ENCODE data around the gene PLAGL1. TPM values are rescaled to one million over a fixed set of nuclear protein-coding genes. Genes with fewer than 3 reads are reported as not detected.
"Not testable (repeated sequence)": the region's sequence is repeated elsewhere in the genome, so short reads cannot be mapped to it uniquely, and the experiment has no call there.

The PLAGL1 gene
- total RNA-seq, 1 donor from 2014 or later, result 14.6 TPM

- H3K27me3 Mint-ChIP-seq, result peaks cover 19% of the 10 kb centered on the region
- H3K27ac Mint-ChIP-seq, result no peak overlapping the region
- H3K4me3 Mint-ChIP-seq, result no peak overlapping the region
- intact Hi-C loops (cut with micrococcal nuclease), result no loop called here
- peaks cover 10% of the 10 kb centered on the region for H3K9me3 Mint-ChIP-seq
- H3K4me1 Mint-ChIP-seq, result no peaks in the 10 kb centered on the region
- peaks cover 3% of the 10 kb centered on the region for H3K36me3 Mint-ChIP-seq (ENCODE audit: low read depth)
- DNase-seq, result no peak
Measured at GRCh38 chr6:144029452-144029851, 21.4 kb upstream of the PLAGL1 start.

- intact Hi-C loops (cut with micrococcal nuclease), result no loop called here
- Mint-ChIP-seq H3K4me1 (no peaks in the 10 kb centered on the region), H3K27me3 (peaks cover 19% of the 10 kb centered on the region), H3K9me3 (peaks cover 5% of the 10 kb centered on the region), H3K4me3 (no peak overlapping the region), H3K27ac (no peak overlapping the region), H3K36me3 (ENCODE audit: low read depth) (no peaks in the 10 kb centered on the region)
- DNase-seq, result no peak
Measured at GRCh38 chr6:144027932-144028587, 20.0 kb upstream of the PLAGL1 start.

- no peak for DNase-seq
- peaks cover 21% of the 10 kb centered on the region for H3K27me3 Mint-ChIP-seq
- H3K4me1 Mint-ChIP-seq, result no peaks in the 10 kb centered on the region
- H3K4me3 Mint-ChIP-seq, result no peak overlapping the region
- intact Hi-C loops (cut with micrococcal nuclease), result no loop called here
- no peak overlapping the region for H3K27ac Mint-ChIP-seq
- no peaks in the 10 kb centered on the region for H3K36me3 Mint-ChIP-seq (ENCODE audit: low read depth)
- peaks cover 5% of the 10 kb centered on the region for H3K9me3 Mint-ChIP-seq
Measured at GRCh38 chr6:144023216-144023615, 15.2 kb upstream of the PLAGL1 start.

- no peak for DNase-seq
- Mint-ChIP-seq H3K4me1 (peaks cover 3% of the 10 kb centered on the region), H3K4me3 (no peak overlapping the region), H3K27me3 (peaks cover 21% of the 10 kb centered on the region), H3K27ac (no peak overlapping the region), H3K9me3 (peaks cover 5% of the 10 kb centered on the region), H3K36me3 (ENCODE audit: low read depth) (no peaks in the 10 kb centered on the region)
- intact Hi-C loops (cut with micrococcal nuclease), result loop anchor here (10.0 kb wide), 1 partner anchor 1325 kb away; no protein-coding TSS in a partner anchor
Measured at GRCh38 chr6:144019929-144020328, 11.9 kb upstream of the PLAGL1 start.

- Mint-ChIP-seq H3K27me3 (peaks cover 15% of the 10 kb centered on the region), H3K4me3 (no peak overlapping the region), H3K4me1 (peaks cover 10% of the 10 kb centered on the region), H3K9me3 (no peaks in the 10 kb centered on the region), H3K27ac (no peak overlapping the region), H3K36me3 (ENCODE audit: low read depth) (no peaks in the 10 kb centered on the region)
- DNase-seq, result no peak
- intact Hi-C loops (cut with micrococcal nuclease), result loop anchor here (10.0 kb wide), 1 partner anchor 1323 kb away; no protein-coding TSS in a partner anchor
Measured at GRCh38 chr6:144017166-144018094, 9.4 kb upstream of the PLAGL1 start.

GRCh38 chr6:144013486-144013909 is 5.4 kb upstream of the PLAGL1 start:
- Mint-ChIP-seq H3K4me1 (peaks cover 12% of the 10 kb centered on the region), H3K36me3 (ENCODE audit: low read depth) (peaks cover 3% of the 10 kb centered on the region), H3K4me3 (no peak overlapping the region), H3K9me3 (no peaks in the 10 kb centered on the region), H3K27me3 (peaks cover 30% of the 10 kb centered on the region), H3K27ac (no peak overlapping the region)
- DNase-seq, result peak; percentile 87
- intact Hi-C loops (cut with micrococcal nuclease), result loop anchor here (1.0 to 10.0 kb wide), 6 partner anchors 73 to 1541 kb away; no protein-coding TSS in a partner anchor

GRCh38 chr6:144012534-144012933 is 4.5 kb upstream of the PLAGL1 start:
- H3K9me3 Mint-ChIP-seq, result no peaks in the 10 kb centered on the region
- no peak overlapping the region for H3K27ac Mint-ChIP-seq
- no peak for DNase-seq
- H3K4me3 Mint-ChIP-seq, result no peak overlapping the region
- intact Hi-C loops (cut with micrococcal nuclease), result loop anchor here (5.0 to 10.0 kb wide), 3 partner anchors 80 to 1540 kb away; no protein-coding TSS in a partner anchor
- H3K27me3 Mint-ChIP-seq, result peaks cover 25% of the 10 kb centered on the region
- H3K4me1 Mint-ChIP-seq, result peaks cover 9% of the 10 kb centered on the region
- H3K36me3 Mint-ChIP-seq (ENCODE audit: low read depth), result peaks cover 3% of the 10 kb centered on the region

- not testable (repeated sequence) for H3K36me3 Mint-ChIP-seq (ENCODE audit: low read depth); H3K9me3 Mint-ChIP-seq; DNase-seq; H3K4me3 Mint-ChIP-seq; H3K27ac Mint-ChIP-seq
- peaks cover 16% of the 10 kb centered on the region for H3K4me1 Mint-ChIP-seq
- intact Hi-C loops (cut with micrococcal nuclease), result loop anchor here (5.0 to 10.0 kb wide), 3 partner anchors 83 to 1537 kb away; no protein-coding TSS in a partner anchor
- peaks cover 28% of the 10 kb centered on the region for H3K27me3 Mint-ChIP-seq
Measured at GRCh38 chr6:144009628-144010027, 1.6 kb upstream of the PLAGL1 start.

GRCh38 chr6:144008846-144009245 is 787 bp upstream of the PLAGL1 start:
- H3K9me3 Mint-ChIP-seq, result no peaks in the 10 kb centered on the region
- no peak overlapping the region for H3K27ac Mint-ChIP-seq
- intact Hi-C loops (cut with micrococcal nuclease), result no loop called here
- peak overlapping the region; percentile 54 for H3K4me3 Mint-ChIP-seq
- peaks cover 3% of the 10 kb centered on the region for H3K36me3 Mint-ChIP-seq (ENCODE audit: low read depth)
- peaks cover 30% of the 10 kb centered on the region for H3K27me3 Mint-ChIP-seq
- H3K4me1 Mint-ChIP-seq, result peaks cover 16% of the 10 kb centered on the region
- DNase-seq, result no peak

- H3K4me3 Mint-ChIP-seq, result peak overlapping the region; percentile 78
- H3K27me3 Mint-ChIP-seq, result peaks cover 30% of the 10 kb centered on the region
- peaks cover 3% of the 10 kb centered on the region for H3K36me3 Mint-ChIP-seq (ENCODE audit: low read depth)
- DNase-seq, result no peak
- intact Hi-C loops (cut with micrococcal nuclease), result no loop called here
- H3K27ac Mint-ChIP-seq, result peak overlapping the region; percentile 38
- no peaks in the 10 kb centered on the region for H3K9me3 Mint-ChIP-seq
- peaks cover 10% of the 10 kb centered on the region for H3K4me1 Mint-ChIP-seq
Measured at GRCh38 chr6:144007478-144008119, 460 bp downstream of the PLAGL1 start.

- peak overlapping the region; percentile 46 for H3K27ac Mint-ChIP-seq
- H3K36me3 Mint-ChIP-seq (ENCODE audit: low read depth), result peaks cover 3% of the 10 kb centered on the region
- H3K4me1 Mint-ChIP-seq, result peaks cover 7% of the 10 kb centered on the region
- intact Hi-C loops (cut with micrococcal nuclease), result no loop called here
- H3K9me3 Mint-ChIP-seq, result no peaks in the 10 kb centered on the region
- DNase-seq, result no peak
- H3K4me3 Mint-ChIP-seq, result peak overlapping the region; percentile 78
- peaks cover 28% of the 10 kb centered on the region for H3K27me3 Mint-ChIP-seq
Measured at GRCh38 chr6:144006736-144007477, 1.2 kb downstream of the PLAGL1 start.

GRCh38 chr6:143999406-143999805 is 8.7 kb downstream of the PLAGL1 start:
- intact Hi-C loops (cut with micrococcal nuclease), result no loop called here
- no peaks in the 10 kb centered on the region for H3K4me1 Mint-ChIP-seq
- H3K4me3 Mint-ChIP-seq, result no peak overlapping the region
- no peak overlapping the region for H3K27ac Mint-ChIP-seq
- H3K9me3 Mint-ChIP-seq, result peaks cover 4% of the 10 kb centered on the region
- H3K36me3 Mint-ChIP-seq (ENCODE audit: low read depth), result no peaks in the 10 kb centered on the region
- peaks cover 14% of the 10 kb centered on the region for H3K27me3 Mint-ChIP-seq
- DNase-seq, result no peak

GRCh38 chr6:143998686-143999085 is 9.4 kb downstream of the PLAGL1 start:
- DNase-seq, result no peak
- Mint-ChIP-seq H3K9me3 (peaks cover 4% of the 10 kb centered on the region), H3K27ac (no peak overlapping the region), H3K27me3 (peaks cover 12% of the 10 kb centered on the region), H3K36me3 (ENCODE audit: low read depth) (no peaks in the 10 kb centered on the region), H3K4me1 (no peaks in the 10 kb centered on the region), H3K4me3 (no peak overlapping the region)
- intact Hi-C loops (cut with micrococcal nuclease), result no loop called here
